Lower lobe of right lung (tissue), 2 donors: ENCODE data around the gene PNPO. TPM values are rescaled to one million over a fixed set of nuclear protein-coding genes. Genes with fewer than 3 reads are reported as not detected.
A peak's percentile ranks its signal among the peaks of the same experiment; 100 is the strongest.
"Not testable (repeated sequence)": the region's sequence is repeated elsewhere in the genome, so short reads cannot be mapped to it uniquely, and the experiment has no call there.

Source experiments
- ATAC-seq, 2 donors: fragments of 200-7000 bp; cut with Tn5 transposase; one replicate each; pipeline ENCODE4 v1.9.1; 2020 to 2022; ENCODE audit warnings: mild to moderate bottlenecking in 2 of 2, moderate library complexity in 2 of 2
- DNase-seq: peaks from one replicate; pipeline ENCODE4 v3.0.0-alpha.2; 2020
- H3K27ac ChIP-seq: fragments of 200-600 bp; one replicate; pipeline ENCODE4 v1.8.0; 2022
- H3K27me3 ChIP-seq: fragments of 200-600 bp; one replicate; pipeline ENCODE4 v1.8.0; 2022; ENCODE audit warnings: low read depth
- H3K36me3 ChIP-seq: fragments of 200-600 bp; one replicate; pipeline ENCODE4 v1.8.0; 2022; ENCODE audit warnings: mild to moderate bottlenecking
- H3K4me1 ChIP-seq: fragments of 200-600 bp; one replicate; pipeline ENCODE4 v1.8.0; 2022
- H3K4me3 ChIP-seq: fragments of 200-600 bp; one replicate; pipeline ENCODE4 v1.8.0; 2022; ENCODE audit warnings: mild to moderate bottlenecking
- H3K9me3 ChIP-seq: fragments of 200-600 bp; one replicate; pipeline ENCODE4 v1.8.0; 2022
- CTCF ChIP-seq: fragments of 200-600 bp; IDR thresholded peaks from one replicate; pipeline ENCODE4 v1.8.0; 2022; ENCODE audit warnings: antibody characterized with exemption, mild to moderate bottlenecking
- intact Hi-C: fragments of 100-400 bp; cut with DNase I; formaldehyde crosslinking; loops from one replicate; pipeline ENCODE4 v1.11.0; 2022
- total RNA-seq: library from RNA; stranded (reverse); fragmentation: NEBNext Ultra II Directional; extraction: Animal tissue kit (Norgen Biotek cat#: 25700); gene quantifications from one replicate; pipeline ENCODE4 v1.2.1, GENCODE V29; 2021
- donor health status: DM: no; HTN: yes; CAD: no; lungs with severe emphysema.

The PNPO gene
- total RNA-seq, 1 donor from 2014 or later: 29.2 TPM

DNA sequence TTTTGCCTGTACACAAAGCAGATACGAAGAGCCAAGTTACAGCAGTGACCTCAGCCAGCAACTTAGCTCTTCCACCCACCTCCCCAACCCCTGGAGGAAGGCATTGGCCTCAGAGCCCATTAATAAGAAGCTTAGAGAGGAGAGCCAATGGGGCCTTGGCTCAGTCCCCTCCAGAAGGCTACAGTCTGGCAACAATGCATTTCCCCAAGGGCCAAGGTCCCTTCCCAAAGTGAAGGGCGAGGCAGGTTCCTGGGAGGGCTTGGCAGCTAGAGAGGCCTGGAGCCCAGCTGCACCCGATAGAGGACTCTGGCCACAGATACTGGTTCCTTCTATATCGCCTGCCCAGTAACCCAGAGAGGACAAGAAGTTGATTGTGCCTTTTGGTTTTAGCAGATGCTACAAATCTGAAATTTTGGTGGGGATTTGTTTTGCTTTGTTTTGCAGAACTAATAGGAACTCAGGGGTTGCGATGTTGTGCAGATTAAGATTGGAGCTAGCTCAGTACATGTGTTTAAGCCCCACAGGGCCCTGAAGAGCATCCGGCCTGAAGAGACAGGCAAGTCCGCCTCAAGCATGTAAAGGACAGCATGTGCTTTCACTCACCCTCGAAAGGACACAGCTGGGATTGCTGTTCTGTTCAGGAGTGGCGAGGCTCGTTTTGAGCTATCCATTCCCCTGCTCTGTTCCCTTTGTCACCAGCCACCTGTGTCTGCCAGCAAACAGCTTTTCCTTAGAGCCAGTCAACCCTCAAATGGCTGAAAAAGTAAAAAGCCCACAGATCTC lies 12.0 kb upstream of the PNPO start:
- Histone ChIP-seq H3K36me3 (peaks cover 59% of the 10 kb centered on the region), H3K4me3 (no peak overlapping the region), H3K9me3 (no peaks in the 10 kb centered on the region), H3K4me1 (no peaks in the 10 kb centered on the region), H3K27me3 (no peaks in the 10 kb centered on the region), H3K27ac (no peak overlapping the region)
- DNase-seq (no peak), ATAC-seq (no peak)
- TF ChIP-seq CTCF: no peak
- intact Hi-C loops: no loop called here

- no peaks in the 10 kb centered on the region for H3K4me1 ChIP-seq
- ATAC-seq (no peak), DNase-seq (no peak)
- H3K27me3 ChIP-seq: no peaks in the 10 kb centered on the region
- peaks cover 36% of the 10 kb centered on the region for H3K36me3 ChIP-seq
- no peaks in the 10 kb centered on the region for H3K9me3 ChIP-seq
- H3K4me3 ChIP-seq: no peak overlapping the region
- intact Hi-C loops: no loop called here
- no peak overlapping the region for H3K27ac ChIP-seq
- no peak for TF ChIP-seq CTCF
Observed at GRCh38 chr17:47931848-47932247, 9.5 kb upstream of the PNPO start.

- no peak overlapping the region for H3K4me3 ChIP-seq
- no peak overlapping the region for H3K27ac ChIP-seq
- TF ChIP-seq CTCF: no peak
- intact Hi-C loops: no loop called here
- DNase-seq: no peak
- ATAC-seq: no peak
- H3K36me3 ChIP-seq: peaks cover 6% of the 10 kb centered on the region
- no peaks in the 10 kb centered on the region for H3K9me3 ChIP-seq
- H3K4me1 ChIP-seq: peaks cover 3% of the 10 kb centered on the region
- H3K27me3 ChIP-seq: no peaks in the 10 kb centered on the region
Observed at GRCh38 chr17:47934856-47935255, 6.5 kb upstream of the PNPO start.

- H3K4me3 ChIP-seq, intact Hi-C loops, DNase-seq, ATAC-seq, H3K4me1 ChIP-seq, H3K27ac ChIP-seq, H3K27me3 ChIP-seq, H3K36me3 ChIP-seq, H3K9me3 ChIP-seq: not testable (repeated sequence)
Observed at GRCh38 chr17:47935468-47935867, 5.9 kb upstream of the PNPO start.

DNA sequence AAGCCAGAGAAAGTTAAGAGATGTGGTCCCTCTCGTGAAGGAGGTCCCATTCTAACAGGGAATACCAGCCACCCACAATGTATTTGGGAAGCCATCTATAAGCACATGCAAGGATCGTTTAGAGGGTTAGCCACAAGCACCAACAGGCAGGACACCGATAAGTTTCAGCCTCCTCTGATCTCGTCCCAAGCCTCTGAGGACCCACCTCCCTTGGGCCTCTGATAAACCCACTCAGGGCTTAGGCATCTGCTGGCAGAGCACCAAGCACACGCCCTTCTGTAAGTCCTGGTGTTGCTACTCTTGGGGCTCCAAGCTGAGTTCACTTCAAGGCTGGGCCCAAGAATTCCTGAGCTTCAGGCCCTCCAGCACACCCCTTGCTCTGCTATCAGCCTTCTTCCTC lies 5.4 kb upstream of the PNPO start:
- Histone ChIP-seq H3K27ac (no peak overlapping the region), H3K4me1 (peaks cover 14% of the 10 kb centered on the region), H3K27me3 (no peaks in the 10 kb centered on the region), H3K36me3 (no peaks in the 10 kb centered on the region), H3K9me3 (no peaks in the 10 kb centered on the region), H3K4me3 (no peak overlapping the region)
- intact Hi-C loops: no loop called here
- TF ChIP-seq CTCF: no peak
- peak; percentile 38 to 41 for ATAC-seq
- DNase-seq: no peak

DNA sequence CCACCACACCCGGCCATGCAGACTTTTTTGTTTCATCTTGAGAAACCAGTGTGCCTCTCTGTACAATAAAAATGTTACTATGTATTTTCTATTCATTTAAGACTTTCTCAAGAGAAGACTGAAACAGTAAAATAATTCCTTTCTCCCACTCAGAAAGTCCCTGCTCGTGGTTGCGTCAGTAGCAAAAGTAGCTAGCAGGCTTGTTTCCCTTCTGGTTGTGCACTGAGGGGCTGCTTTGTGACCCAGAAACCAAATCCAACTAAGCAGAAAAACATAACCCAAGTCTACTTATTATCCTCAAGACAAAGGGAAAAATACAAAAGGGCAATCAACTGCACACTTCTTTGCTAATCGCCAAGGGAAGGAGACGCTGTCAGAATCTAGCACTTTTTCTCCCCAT lies 3.4 kb upstream of the PNPO start:
- Histone ChIP-seq H3K4me3 (no peak overlapping the region), H3K36me3 (no peaks in the 10 kb centered on the region), H3K4me1 (peaks cover 26% of the 10 kb centered on the region), H3K9me3 (no peaks in the 10 kb centered on the region), H3K27me3 (no peaks in the 10 kb centered on the region), H3K27ac (no peak overlapping the region)
- intact Hi-C loops: no loop called here
- ATAC-seq (no peak), DNase-seq (no peak)
- no peak for TF ChIP-seq CTCF
